Neural progenitor cell (in vitro differentiated cells): ENCODE results near the gene TF. TPM values are rescaled to one million over a fixed set of nuclear protein-coding genes. Genes with fewer than 3 reads are reported as not detected.

Source experiments
- DNase-seq: peaks from one replicate; pipeline ENCODE4 v3.0.0-alpha.2; 2016; ENCODE audit warnings: low spot score
- H2AFZ ChIP-seq: fragments of 200-600 bp; sonication (generic); replicated peaks from 2 replicates; pipeline ENCODE4 v1.6.1; 2016; ENCODE audit warnings: antibody characterized with exemption
- H3F3A ChIP-seq: fragments of 200-600 bp; sonication (generic); 2 replicates; pipeline ENCODE4 v1.6.1; 2016; ENCODE audit warnings: antibody characterized with exemption, low read depth
- H3K27ac ChIP-seq: fragments of 200-600 bp; sonication (generic); 2 replicates; pipeline ENCODE4 v1.5.1; 2016; ENCODE audit warnings: mild to moderate bottlenecking
- H3K27me3 ChIP-seq: fragments of 200-600 bp; sonication (generic); 2 replicates; pipeline ENCODE4 v1.6.1; 2016; ENCODE audit warnings: mild to moderate bottlenecking, moderate library complexity
- H3K36me3 ChIP-seq: fragments of 200-600 bp; sonication (generic); 2 replicates; pipeline ENCODE4 v1.5.1; 2016
- H3K4me1 ChIP-seq: fragments of 200-600 bp; sonication (generic); 2 replicates; pipeline ENCODE4 v1.6.1; 2016; ENCODE audit warnings: mixed run types
- H3K4me2 ChIP-seq: fragments of 200-600 bp; sonication (generic); 2 replicates; pipeline ENCODE4 v1.6.1; 2016
- H3K4me3 ChIP-seq: fragments of 200-600 bp; sonication (generic); 2 replicates; pipeline ENCODE4 v1.5.1; 2016
- H3K79me2 ChIP-seq: fragments of 200-600 bp; sonication (generic); 2 replicates; pipeline ENCODE4 v1.6.1; 2016; ENCODE audit warnings: low read depth
- H3K9ac ChIP-seq: fragments of 200-600 bp; sonication (generic); 2 replicates; pipeline ENCODE4 v1.6.1; 2016
- H3K9me3 ChIP-seq: fragments of 200-600 bp; sonication (generic); 2 replicates; pipeline ENCODE4 v1.5.1; 2016; ENCODE audit warnings: low read depth
- H4K20me1 ChIP-seq: fragments of 200-600 bp; sonication (generic); 2 replicates; pipeline ENCODE4 v1.6.1; 2016; ENCODE audit warnings: low read depth
- H3K27ac Mint-ChIP-seq: 3 replicates; pipeline ENCODE4 v1.8.0; 2021; ENCODE audit warnings: mixed read lengths
- H3K27me3 Mint-ChIP-seq: 2 replicates; pipeline ENCODE4 v1.8.0; 2022; ENCODE audit warnings: low read depth, mild to moderate bottlenecking, inconsistent platforms, moderate library complexity, mixed read lengths; ENCODE audit not compliant: insufficient read depth
- H3K36me3 Mint-ChIP-seq: 3 replicates; pipeline ENCODE4 v1.8.0; 2021; ENCODE audit warnings: mixed read lengths
- H3K4me1 Mint-ChIP-seq: 3 replicates; pipeline ENCODE4 v1.8.0; 2021; ENCODE audit warnings: mixed read lengths
- H3K4me3 Mint-ChIP-seq: 3 replicates; pipeline ENCODE4 v1.8.0; 2021; ENCODE audit warnings: mild to moderate bottlenecking, moderate library complexity, mixed read lengths
- H3K9me3 Mint-ChIP-seq: 3 replicates; pipeline ENCODE4 v1.8.0; 2020; ENCODE audit warnings: mixed read lengths
- EZH2 ChIP-seq: fragments of 200-600 bp; sonication (generic); IDR thresholded peaks from 2 replicates; pipeline ENCODE4 v1.6.1; 2017; ENCODE audit warnings: antibody characterized with exemption, mild to moderate bottlenecking, moderate library complexity
- EZH2phosphoT487 ChIP-seq: fragments of 200-600 bp; sonication (generic); IDR thresholded peaks from 2 replicates; pipeline ENCODE4 v1.6.1; 2017; ENCODE audit warnings: antibody characterized with exemption
- total RNA-seq: library from RNA; depleted of rRNA; stranded (reverse); fragments of >200 nt; gene quantifications from 2 replicates; pipeline ENCODE4 v1.2.3, GENCODE V29; 2015; ENCODE audit warnings: low replicate concordance
- TF ChIP-seq, protein P1 (sequence below): fragments of 200-600 bp; sonication (generic); IDR thresholded peaks from 2 replicates; pipeline ENCODE4 v1.5.1; 2017; ENCODE audit warnings: antibody characterized with exemption, mild to moderate bottlenecking

TF gene
- total RNA-seq, 1 donor from 2014 or later, result 0.77 TPM

DNA sequence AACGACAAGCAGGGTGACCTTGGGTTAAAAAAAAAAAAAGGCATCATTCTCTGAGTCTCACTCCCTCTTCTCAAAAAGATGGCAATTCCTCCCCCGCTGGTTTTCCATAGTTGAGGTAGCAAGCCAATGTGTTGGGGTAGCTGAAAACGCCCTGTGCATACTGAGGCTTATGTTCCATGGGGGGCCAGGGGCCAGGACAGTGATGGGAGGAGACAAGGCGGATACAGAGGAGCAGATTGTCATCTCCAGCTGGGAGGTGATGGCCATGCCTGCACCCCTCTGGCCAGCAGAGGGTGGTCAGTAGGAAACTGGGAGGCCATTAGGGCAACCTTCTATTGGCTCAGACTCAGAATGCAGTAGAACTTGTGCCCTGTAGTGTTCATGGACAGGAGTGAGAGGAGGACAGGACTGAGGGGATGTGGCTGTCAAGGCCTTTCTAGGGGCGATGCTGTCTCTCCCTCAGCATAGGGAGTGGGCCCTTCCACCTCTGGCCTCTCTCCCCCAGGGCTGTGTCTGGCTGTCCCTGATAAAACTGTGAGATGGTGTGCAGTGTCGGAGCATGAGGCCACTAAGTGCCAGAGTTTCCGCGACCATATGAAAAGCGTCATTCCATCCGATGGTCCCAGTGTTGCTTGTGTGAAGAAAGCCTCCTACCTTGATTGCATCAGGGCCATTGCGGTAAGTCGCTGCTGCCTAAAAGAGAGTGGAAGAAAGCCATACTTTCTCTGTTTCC lies 1.9 kb downstream of the TF start:
- TF ChIP-seq, protein P1, sequence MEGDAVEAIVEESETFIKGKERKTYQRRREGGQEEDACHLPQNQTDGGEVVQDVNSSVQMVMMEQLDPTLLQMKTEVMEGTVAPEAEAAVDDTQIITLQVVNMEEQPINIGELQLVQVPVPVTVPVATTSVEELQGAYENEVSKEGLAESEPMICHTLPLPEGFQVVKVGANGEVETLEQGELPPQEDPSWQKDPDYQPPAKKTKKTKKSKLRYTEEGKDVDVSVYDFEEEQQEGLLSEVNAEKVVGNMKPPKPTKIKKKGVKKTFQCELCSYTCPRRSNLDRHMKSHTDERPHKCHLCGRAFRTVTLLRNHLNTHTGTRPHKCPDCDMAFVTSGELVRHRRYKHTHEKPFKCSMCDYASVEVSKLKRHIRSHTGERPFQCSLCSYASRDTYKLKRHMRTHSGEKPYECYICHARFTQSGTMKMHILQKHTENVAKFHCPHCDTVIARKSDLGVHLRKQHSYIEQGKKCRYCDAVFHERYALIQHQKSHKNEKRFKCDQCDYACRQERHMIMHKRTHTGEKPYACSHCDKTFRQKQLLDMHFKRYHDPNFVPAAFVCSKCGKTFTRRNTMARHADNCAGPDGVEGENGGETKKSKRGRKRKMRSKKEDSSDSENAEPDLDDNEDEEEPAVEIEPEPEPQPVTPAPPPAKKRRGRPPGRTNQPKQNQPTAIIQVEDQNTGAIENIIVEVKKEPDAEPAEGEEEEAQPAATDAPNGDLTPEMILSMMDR, result no peak
- TF ChIP-seq EZH2phosphoT487 (no peak), EZH2 (no peak)
- Histone ChIP-seq H3K9ac (no peak overlapping the region), H3K4me2 (no peak overlapping the region), H3K79me2 (no peaks in the 10 kb centered on the region), H3K4me1 (no peaks in the 10 kb centered on the region), H3K36me3 (no peaks in the 10 kb centered on the region), H2AFZ (no peak overlapping the region), H4K20me1 (no peaks in the 10 kb centered on the region), H3K9me3 (no peaks in the 10 kb centered on the region), H3F3A (no peaks in the 10 kb centered on the region), H3K27ac (no peak overlapping the region), H3K4me3 (no peak overlapping the region), H3K27me3 (no peaks in the 10 kb centered on the region)
- H3K27ac Mint-ChIP-seq, result no peak overlapping the region
- H3K4me1 Mint-ChIP-seq, result peaks cover 3% of the 10 kb centered on the region
- peaks cover 2% of the 10 kb centered on the region for H3K27me3 Mint-ChIP-seq
- no peaks in the 10 kb centered on the region for H3K9me3 Mint-ChIP-seq
- DNase-seq, result no peak
- no peaks in the 10 kb centered on the region for H3K36me3 Mint-ChIP-seq
- no peak overlapping the region for H3K4me3 Mint-ChIP-seq

DNA sequence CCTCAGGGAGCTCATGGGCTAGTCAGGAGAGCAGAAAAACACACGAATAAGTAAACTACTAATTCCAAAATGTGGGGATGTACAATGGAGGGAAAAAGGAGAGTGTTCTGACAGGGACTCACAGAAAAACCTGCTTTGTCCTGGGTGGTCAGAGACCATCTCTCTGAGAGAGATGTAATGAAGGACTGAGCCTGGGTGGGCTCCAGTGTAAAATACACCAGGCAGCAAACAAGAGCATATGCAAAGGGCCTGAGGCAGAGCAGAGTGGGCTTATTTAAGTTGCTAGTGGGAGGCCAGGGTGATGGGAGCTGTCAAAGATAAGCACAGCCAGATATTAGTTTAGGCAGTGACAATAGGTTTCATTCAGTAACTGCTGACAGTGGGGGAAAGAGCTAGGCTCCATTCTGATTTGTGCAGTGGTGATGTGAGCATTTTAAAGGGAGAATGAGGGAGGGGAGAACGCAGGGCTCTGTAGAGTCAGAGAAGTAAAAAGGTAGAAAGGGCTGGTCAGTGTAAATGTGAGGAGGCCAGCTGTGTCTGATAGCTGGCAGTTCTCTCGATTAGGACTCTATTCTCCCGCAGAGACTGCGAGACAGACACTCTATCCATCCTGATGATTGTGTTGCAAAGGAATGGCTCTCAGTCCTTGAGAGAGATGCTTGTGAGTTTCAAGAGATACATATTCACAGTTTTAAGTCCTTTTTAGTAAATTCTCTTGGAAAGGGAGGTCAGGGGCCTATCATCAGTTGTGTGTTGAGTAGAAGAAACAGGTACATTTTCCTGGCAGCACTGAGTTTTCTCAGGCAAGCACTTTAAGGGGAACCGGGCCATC lies 3.5 kb downstream of the TF start:
- Histone ChIP-seq H3K27ac (no peak overlapping the region), H3K4me2 (no peak overlapping the region), H3K9ac (no peak overlapping the region), H3K4me1 (no peaks in the 10 kb centered on the region), H3K9me3 (no peaks in the 10 kb centered on the region), H3K36me3 (no peaks in the 10 kb centered on the region), H3K27me3 (no peaks in the 10 kb centered on the region), H3K4me3 (no peak overlapping the region), H4K20me1 (no peaks in the 10 kb centered on the region), H3F3A (no peaks in the 10 kb centered on the region), H3K79me2 (no peaks in the 10 kb centered on the region), H2AFZ (peak overlapping the region; percentile 72)
- no peak for DNase-seq
- TF ChIP-seq, protein P1, result no peak
- TF ChIP-seq EZH2 (no peak), EZH2phosphoT487 (no peak)
- Mint-ChIP-seq H3K27ac (no peak overlapping the region), H3K9me3 (no peaks in the 10 kb centered on the region), H3K36me3 (no peaks in the 10 kb centered on the region), H3K4me3 (no peak overlapping the region), H3K4me1 (no peaks in the 10 kb centered on the region), H3K27me3 (peaks cover 2% of the 10 kb centered on the region)

DNA sequence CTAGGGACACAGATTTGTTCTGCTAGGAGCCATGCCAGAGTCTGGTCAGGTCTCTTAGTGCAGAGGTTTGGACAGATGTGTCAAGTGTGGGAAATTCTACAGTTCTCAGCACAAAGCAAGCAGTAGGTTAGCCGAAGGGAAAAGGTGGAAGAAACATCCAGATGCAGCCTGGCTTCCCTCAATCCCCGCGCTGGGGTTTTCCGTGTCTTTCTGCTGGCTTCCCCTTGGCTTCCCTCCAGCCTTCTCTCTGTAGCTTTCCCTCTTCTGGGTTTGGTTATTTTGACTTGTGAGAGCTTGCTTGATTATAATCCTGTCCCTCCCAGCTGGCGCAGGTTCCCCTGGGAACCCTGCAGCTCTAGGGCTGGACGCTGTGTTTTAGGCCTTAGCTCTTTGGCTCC lies 4.1 kb downstream of the TF start:
- Histone ChIP-seq H4K20me1 (no peaks in the 10 kb centered on the region), H3K4me2 (no peak overlapping the region), H2AFZ (peak overlapping the region; percentile 72), H3K9ac (no peak overlapping the region), H3K36me3 (no peaks in the 10 kb centered on the region), H3K4me3 (no peak overlapping the region), H3K79me2 (no peaks in the 10 kb centered on the region), H3F3A (no peaks in the 10 kb centered on the region), H3K27me3 (no peaks in the 10 kb centered on the region), H3K9me3 (no peaks in the 10 kb centered on the region), H3K27ac (no peak overlapping the region), H3K4me1 (no peaks in the 10 kb centered on the region)
- peaks cover 2% of the 10 kb centered on the region for H3K27me3 Mint-ChIP-seq
- TF ChIP-seq EZH2, result no peak
- H3K36me3 Mint-ChIP-seq, result no peaks in the 10 kb centered on the region
- H3K4me1 Mint-ChIP-seq, result no peaks in the 10 kb centered on the region
- no peak overlapping the region for H3K27ac Mint-ChIP-seq
- no peak for DNase-seq
- H3K9me3 Mint-ChIP-seq, result no peaks in the 10 kb centered on the region
- H3K4me3 Mint-ChIP-seq, result no peak overlapping the region
